A673 (cell line): ENCODE measurements around the gene GPT2.

ENCODE experiments used
- EZH2 ChIP-seq: fragments of 200-600 bp; sonication (generic); IDR thresholded peaks from 2 replicates; pipeline ENCODE4 v1.6.1; 2017; ENCODE audit warnings: borderline replicate concordance, low read depth, mild to moderate bottlenecking, mixed read lengths, antibody characterized with exemption, low read length; ENCODE audit not compliant: poor library complexity, severe bottlenecking
- TF ChIP-seq, protein P1 (sequence below): fragments of 300-800, 200-600 bp; sonication (generic); conservative IDR thresholded peaks from 2 replicates; pipeline ENCODE4 v1.5.1; 2017; ENCODE audit warnings: low read depth, mild to moderate bottlenecking, antibody characterized with exemption, low read length, moderate library complexity, mixed read lengths

DNA sequence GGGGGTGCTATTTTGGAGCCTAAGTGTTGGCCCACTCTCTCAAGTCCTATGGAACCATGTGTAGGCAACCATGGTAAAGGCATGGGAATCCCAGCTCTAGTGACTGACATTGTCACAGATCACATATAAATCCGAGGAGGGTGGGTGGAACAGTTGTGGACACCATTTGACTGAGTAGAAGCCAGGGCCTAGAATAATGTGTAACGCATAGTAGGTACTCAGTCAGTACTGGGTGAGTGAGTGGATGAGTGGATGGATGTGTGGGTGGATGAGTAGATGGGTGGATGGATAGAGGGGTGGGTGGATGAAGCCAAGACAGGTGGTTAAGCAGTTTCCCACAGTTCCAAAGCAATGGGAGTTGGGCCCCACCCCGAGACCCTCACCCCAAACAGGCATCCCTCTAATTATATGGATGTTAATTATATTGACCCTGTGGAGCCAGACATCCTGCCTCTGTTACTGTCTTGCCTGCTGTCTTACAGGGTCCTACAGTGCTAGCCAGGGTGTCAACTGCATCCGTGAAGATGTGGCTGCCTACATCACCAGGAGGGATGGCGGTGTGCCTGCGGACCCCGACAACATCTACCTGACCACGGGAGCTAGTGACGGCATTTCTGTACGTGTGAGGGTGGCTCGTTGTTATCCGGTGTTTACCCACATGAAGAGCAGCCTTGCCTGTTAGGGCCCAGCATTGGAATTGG lies 22.3 kb downstream of the GPT2 start:
- TF ChIP-seq, protein P1, sequence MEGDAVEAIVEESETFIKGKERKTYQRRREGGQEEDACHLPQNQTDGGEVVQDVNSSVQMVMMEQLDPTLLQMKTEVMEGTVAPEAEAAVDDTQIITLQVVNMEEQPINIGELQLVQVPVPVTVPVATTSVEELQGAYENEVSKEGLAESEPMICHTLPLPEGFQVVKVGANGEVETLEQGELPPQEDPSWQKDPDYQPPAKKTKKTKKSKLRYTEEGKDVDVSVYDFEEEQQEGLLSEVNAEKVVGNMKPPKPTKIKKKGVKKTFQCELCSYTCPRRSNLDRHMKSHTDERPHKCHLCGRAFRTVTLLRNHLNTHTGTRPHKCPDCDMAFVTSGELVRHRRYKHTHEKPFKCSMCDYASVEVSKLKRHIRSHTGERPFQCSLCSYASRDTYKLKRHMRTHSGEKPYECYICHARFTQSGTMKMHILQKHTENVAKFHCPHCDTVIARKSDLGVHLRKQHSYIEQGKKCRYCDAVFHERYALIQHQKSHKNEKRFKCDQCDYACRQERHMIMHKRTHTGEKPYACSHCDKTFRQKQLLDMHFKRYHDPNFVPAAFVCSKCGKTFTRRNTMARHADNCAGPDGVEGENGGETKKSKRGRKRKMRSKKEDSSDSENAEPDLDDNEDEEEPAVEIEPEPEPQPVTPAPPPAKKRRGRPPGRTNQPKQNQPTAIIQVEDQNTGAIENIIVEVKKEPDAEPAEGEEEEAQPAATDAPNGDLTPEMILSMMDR, result no peak
- no peak for TF ChIP-seq EZH2
